Mesendoderm (in vitro differentiated cells): ENCODE measurements around the gene KCNG4.

Source experiments
- DNase-seq: peaks from one replicate; pipeline ENCODE4 v3.0.0; 2013
- H2AK5ac ChIP-seq: 2 replicates; pipeline ENCODE4 v1.6.1; 2013; ENCODE audit warnings: low read length, inconsistent platforms
- H2BK120ac ChIP-seq: 2 replicates; pipeline ENCODE4 v1.6.1; 2013; ENCODE audit warnings: low read depth, mild to moderate bottlenecking, low read length, moderate library complexity, mixed read lengths
- H2BK15ac ChIP-seq: replicated peaks from 2 replicates; pipeline ENCODE4 v1.6.1; 2013; ENCODE audit warnings: low read depth, mild to moderate bottlenecking, moderate library complexity
- H2BK5ac ChIP-seq: 2 replicates; pipeline ENCODE4 v1.6.1; 2013; ENCODE audit warnings: low read length, inconsistent platforms
- H3K18ac ChIP-seq: 2 replicates; pipeline ENCODE4 v1.6.1; 2013; ENCODE audit warnings: mild to moderate bottlenecking, low read length, mixed read lengths
- H3K23ac ChIP-seq: one replicate; pipeline ENCODE4 v1.6.1; 2013; ENCODE audit warnings: low read length
- H3K27ac ChIP-seq: 2 replicates; pipeline ENCODE4 v1.5.1; 2013; ENCODE audit warnings: low read depth, mild to moderate bottlenecking, inconsistent platforms, low read length, moderate library complexity
- H3K27me3 ChIP-seq: 2 replicates; pipeline ENCODE4 v1.6.1; 2013; ENCODE audit warnings: low read length, control low read depth, mild to moderate bottlenecking, inconsistent platforms; ENCODE audit not compliant: insufficient read depth, poor library complexity
- H3K36me3 ChIP-seq: 2 replicates; pipeline ENCODE4 v1.6.1; 2013; ENCODE audit warnings: low read length, inconsistent platforms; ENCODE audit not compliant: control insufficient read depth, insufficient read depth
- H3K4ac ChIP-seq: one replicate; pipeline ENCODE4 v1.6.1; 2013; ENCODE audit warnings: low read depth, mild to moderate bottlenecking, low read length, moderate library complexity
- H3K4me1 ChIP-seq: 2 replicates; pipeline ENCODE4 v1.6.1; 2013; ENCODE audit warnings: low read depth, low read length, inconsistent platforms; ENCODE audit not compliant: control insufficient read depth
- H3K4me2 ChIP-seq: 2 replicates; pipeline ENCODE4 v1.6.1; 2013; ENCODE audit warnings: low read length
- H3K4me3 ChIP-seq: 2 replicates; pipeline ENCODE4 v1.5.1; 2013; ENCODE audit warnings: mild to moderate bottlenecking, low read length
- H3K56ac ChIP-seq: one replicate; pipeline ENCODE4 v1.6.1; 2013; ENCODE audit warnings: low read length
- H3K79me1 ChIP-seq: 2 replicates; pipeline ENCODE4 v1.6.1; 2013; ENCODE audit warnings: low read length, inconsistent platforms
- H3K79me2 ChIP-seq: 2 replicates; pipeline ENCODE4 v1.6.1; 2013; ENCODE audit warnings: mild to moderate bottlenecking, low read length; ENCODE audit not compliant: control insufficient read depth, insufficient read depth
- H3K9ac ChIP-seq: 2 replicates; pipeline ENCODE4 v1.6.1; 2013; ENCODE audit warnings: low read length, inconsistent platforms
- H4K5ac ChIP-seq: one replicate; pipeline ENCODE4 v1.6.1; 2013; ENCODE audit warnings: low read length
- H4K8ac ChIP-seq: one replicate; pipeline ENCODE4 v1.6.1; 2013; ENCODE audit warnings: low read depth, mild to moderate bottlenecking, control low read depth, low read length, moderate library complexity
- WGBS: extraction: QIAGEN DNeasy Blood & Tissue Kit; methylation state at CpG from one replicate; pipeline ENCODE4 v1.1.7; 2013; ENCODE audit warnings: low lambda C conversion rate, missing lambda C conversion rate; ENCODE audit not compliant: insufficient coverage; ENCODE audit errors: extremely low coverage; 5-methylcytosine and 5-hydroxymethylcytosine counted together

The KCNG4 gene

GRCh38 chr16:84182680-84183571 lies 56.9 kb downstream of the KCNG4 start:
- no peaks in the 10 kb centered on the region for H3K27me3 ChIP-seq
- no peaks in the 10 kb centered on the region for H3K4me1 ChIP-seq
- no peak overlapping the region for H2BK120ac ChIP-seq
- no peak overlapping the region for H3K27ac ChIP-seq
- H4K5ac ChIP-seq = no peak overlapping the region
- no peak overlapping the region for H3K4me2 ChIP-seq
- DNase-seq = no peak
- no peak overlapping the region for H2BK5ac ChIP-seq
- WGBS = no CpG with 5 or more reads among the region's 26 CpGs
- peaks cover 23% of the 10 kb centered on the region for H3K79me1 ChIP-seq
- H3K23ac ChIP-seq = no peak overlapping the region
- no peak overlapping the region for H3K4me3 ChIP-seq
- peaks cover 18% of the 10 kb centered on the region for H3K79me2 ChIP-seq
- H3K56ac ChIP-seq = no peak overlapping the region
- H3K18ac ChIP-seq = no peak overlapping the region
- H3K9ac ChIP-seq = no peak overlapping the region
- H4K8ac ChIP-seq = no peak overlapping the region
- H3K4ac ChIP-seq = no peak overlapping the region
- no peak overlapping the region for H2AK5ac ChIP-seq
- no peak overlapping the region for H2BK15ac ChIP-seq
- peaks cover 8% of the 10 kb centered on the region for H3K36me3 ChIP-seq

- no peak overlapping the region for H3K56ac ChIP-seq
- no peak overlapping the region for H3K18ac ChIP-seq
- no peak for DNase-seq
- no peak overlapping the region for H2BK5ac ChIP-seq
- no peak overlapping the region for H3K9ac ChIP-seq
- no peak overlapping the region for H3K4me3 ChIP-seq
- H3K79me1 ChIP-seq = peaks cover 23% of the 10 kb centered on the region
- H2AK5ac ChIP-seq = no peak overlapping the region
- H3K79me2 ChIP-seq = peaks cover 18% of the 10 kb centered on the region
- H3K23ac ChIP-seq = no peak overlapping the region
- H3K4ac ChIP-seq = no peak overlapping the region
- no peak overlapping the region for H3K27ac ChIP-seq
- no peaks in the 10 kb centered on the region for H3K27me3 ChIP-seq
- H4K8ac ChIP-seq = no peak overlapping the region
- H3K4me1 ChIP-seq = no peaks in the 10 kb centered on the region
- H2BK120ac ChIP-seq = no peak overlapping the region
- H3K4me2 ChIP-seq = no peak overlapping the region
- no peak overlapping the region for H2BK15ac ChIP-seq
- H3K36me3 ChIP-seq = peaks cover 8% of the 10 kb centered on the region
- WGBS = no CpG with 5 or more reads among the region's 18 CpGs
- H4K5ac ChIP-seq = no peak overlapping the region
Measured at GRCh38 chr16:84182104-84182503, 57.7 kb downstream of the KCNG4 start.

GRCh38 chr16:84181144-84181915 lies 58.5 kb downstream of the KCNG4 start:
- H3K4me2 ChIP-seq = no peak overlapping the region
- H3K23ac ChIP-seq = no peak overlapping the region
- H2AK5ac ChIP-seq = no peak overlapping the region
- no peak overlapping the region for H2BK5ac ChIP-seq
- H3K4me1 ChIP-seq = no peaks in the 10 kb centered on the region
- H3K79me1 ChIP-seq = peaks cover 19% of the 10 kb centered on the region
- H3K4me3 ChIP-seq = no peak overlapping the region
- H3K9ac ChIP-seq = no peak overlapping the region
- DNase-seq = no peak
- no peak overlapping the region for H3K27ac ChIP-seq
- no peak overlapping the region for H2BK120ac ChIP-seq
- H3K56ac ChIP-seq = no peak overlapping the region
- no peaks in the 10 kb centered on the region for H3K27me3 ChIP-seq
- H3K36me3 ChIP-seq = peaks cover 8% of the 10 kb centered on the region
- no peak overlapping the region for H4K8ac ChIP-seq
- WGBS = no CpG with 5 or more reads among the region's 41 CpGs
- H3K4ac ChIP-seq = no peak overlapping the region
- peaks cover 14% of the 10 kb centered on the region for H3K79me2 ChIP-seq
- no peak overlapping the region for H2BK15ac ChIP-seq
- H4K5ac ChIP-seq = no peak overlapping the region
- no peak overlapping the region for H3K18ac ChIP-seq

- H3K27me3 ChIP-seq = no peaks in the 10 kb centered on the region
- H2BK120ac ChIP-seq = no peak overlapping the region
- H3K18ac ChIP-seq = no peak overlapping the region
- no peak for DNase-seq
- H2BK5ac ChIP-seq = no peak overlapping the region
- no peak overlapping the region for H3K27ac ChIP-seq
- WGBS = no CpG with 5 or more reads among the region's 21 CpGs
- no peak overlapping the region for H2BK15ac ChIP-seq
- no peak overlapping the region for H3K56ac ChIP-seq
- H3K79me2 ChIP-seq = peaks cover 9% of the 10 kb centered on the region
- no peaks in the 10 kb centered on the region for H3K4me1 ChIP-seq
- H4K8ac ChIP-seq = no peak overlapping the region
- peaks cover 17% of the 10 kb centered on the region for H3K79me1 ChIP-seq
- H3K4ac ChIP-seq = no peak overlapping the region
- H3K4me2 ChIP-seq = no peak overlapping the region
- no peak overlapping the region for H3K23ac ChIP-seq
- no peak overlapping the region for H3K4me3 ChIP-seq
- H4K5ac ChIP-seq = no peak overlapping the region
- H3K9ac ChIP-seq = no peak overlapping the region
- H3K36me3 ChIP-seq = peaks cover 8% of the 10 kb centered on the region
- no peak overlapping the region for H2AK5ac ChIP-seq
Measured at GRCh38 chr16:84180519-84181140, 59.2 kb downstream of the KCNG4 start.

- H3K79me2 ChIP-seq = peaks cover 5% of the 10 kb centered on the region
- H2BK15ac ChIP-seq = no peak overlapping the region
- H3K23ac ChIP-seq = no peak overlapping the region
- H2AK5ac ChIP-seq = no peak overlapping the region
- H4K8ac ChIP-seq = no peak overlapping the region
- no CpG with 5 or more reads among the region's 33 CpGs for WGBS
- no peak overlapping the region for H3K18ac ChIP-seq
- peaks cover 15% of the 10 kb centered on the region for H3K79me1 ChIP-seq
- H3K4me3 ChIP-seq = no peak overlapping the region
- H3K27ac ChIP-seq = no peak overlapping the region
- no peak overlapping the region for H3K56ac ChIP-seq
- no peak overlapping the region for H2BK5ac ChIP-seq
- no peak overlapping the region for H3K4me2 ChIP-seq
- no peaks in the 10 kb centered on the region for H3K27me3 ChIP-seq
- no peak overlapping the region for H2BK120ac ChIP-seq
- no peak overlapping the region for H3K9ac ChIP-seq
- no peak overlapping the region for H4K5ac ChIP-seq
- DNase-seq = no peak
- peaks cover 8% of the 10 kb centered on the region for H3K36me3 ChIP-seq
- no peaks in the 10 kb centered on the region for H3K4me1 ChIP-seq
- H3K4ac ChIP-seq = no peak overlapping the region
Measured at GRCh38 chr16:84179612-84180320, 60.0 kb downstream of the KCNG4 start.
